Glomerular visceral epithelial cell (primary cell): Measurements from ENCODE around the gene CORO1A.
"Not testable (repeated sequence)": the region's sequence is repeated elsewhere in the genome, so short reads cannot be mapped to it uniquely, and the experiment has no call there.

Experiments
- DNase-seq: peaks from one replicate; pipeline ENCODE4 v3.0.0-alpha.2; 2016; ENCODE audit errors: extremely low spot score

CORO1A gene

GRCh38 chr16:30183233-30184095 lies at the start of gene CORO1A:
TSS of gene CORO1A (plus strand) at chr16:30183602. CDS start at chr16:30185210, 1,608 bp downstream.
- DNase-seq = peak; percentile 68

GRCh38 chr16:30136971-30137605 lies 46.3 kb upstream of the CORO1A start:
- DNase-seq = no peak

GRCh38 chr16:30137897-30138296 lies 45.5 kb upstream of the CORO1A start:
- DNase-seq = no peak

- no peak for DNase-seq
Observed at GRCh38 chr16:30139583-30140481, 43.6 kb upstream of the CORO1A start.

- DNase-seq = no peak
Observed at GRCh38 chr16:30141750-30142149, 41.7 kb upstream of the CORO1A start.

- DNase-seq = no peak
Observed at GRCh38 chr16:30142672-30143346, 40.6 kb upstream of the CORO1A start.

GRCh38 chr16:30143347-30143702 lies 40.1 kb upstream of the CORO1A start:
- no peak for DNase-seq

GRCh38 chr16:30144017-30144416 lies 39.4 kb upstream of the CORO1A start:
- DNase-seq = no peak

GRCh38 chr16:30144917-30145316 lies 38.5 kb upstream of the CORO1A start:
- no peak for DNase-seq

GRCh38 chr16:30145657-30146056 lies 37.7 kb upstream of the CORO1A start:
- DNase-seq = no peak

- DNase-seq = no peak
Observed at GRCh38 chr16:30147843-30148510, 35.4 kb upstream of the CORO1A start.

GRCh38 chr16:30149250-30149930 lies 34.0 kb upstream of the CORO1A start:
- DNase-seq = no peak

- no peak for DNase-seq
Observed at GRCh38 chr16:30151091-30151490, 32.3 kb upstream of the CORO1A start.

GRCh38 chr16:30152517-30152916 lies 30.9 kb upstream of the CORO1A start:
- no peak for DNase-seq

GRCh38 chr16:30155188-30155587 lies 28.2 kb upstream of the CORO1A start:
- no peak for DNase-seq

GRCh38 chr16:30157214-30157613 lies 26.2 kb upstream of the CORO1A start:
- DNase-seq = no peak

GRCh38 chr16:30163538-30163937 lies 19.9 kb upstream of the CORO1A start:
- no peak for DNase-seq

- DNase-seq = no peak
Observed at GRCh38 chr16:30166202-30166902, 17.1 kb upstream of the CORO1A start.

GRCh38 chr16:30168746-30169145 lies 14.7 kb upstream of the CORO1A start:
- not testable (repeated sequence) for DNase-seq

- not testable (repeated sequence) for DNase-seq
Observed at GRCh38 chr16:30169416-30169815, 14.0 kb upstream of the CORO1A start.
